GM10266 (cell line): ENCODE results near the gene SYCE1L.
"Not testable (repeated sequence)": the region's sequence is repeated elsewhere in the genome, so short reads cannot be mapped to it uniquely, and the experiment has no call there.

Source experiments
- DNase-seq: peaks from one replicate; pipeline ENCODE4 v3.0.0; 2012; ENCODE audit errors: extremely low spot score
- CTCF ChIP-seq: IDR thresholded peaks from 2 replicates; pipeline ENCODE4 v1.5.1; 2012; ENCODE audit warnings: mild to moderate bottlenecking, low read depth; ENCODE audit not compliant: control insufficient read depth, insufficient read depth; ENCODE audit errors: missing control alignments

The SYCE1L gene

GRCh38 chr16:77199211-77199610 is at the start of gene SYCE1L:
Gene SYCE1L, plus strand, starts transcription at chr16:77199408. Its CDS starts 44 bp downstream, at chr16:77199452.
- no peak for TF ChIP-seq CTCF
- no peak for DNase-seq

- TF ChIP-seq CTCF, result no peak
- DNase-seq, result no peak
Measured at GRCh38 chr16:77157346-77158058, 41.7 kb upstream of the SYCE1L start.

GRCh38 chr16:77158293-77158692 is 40.9 kb upstream of the SYCE1L start:
- DNase-seq, result no peak
- TF ChIP-seq CTCF, result no peak

- DNase-seq, result no peak
- TF ChIP-seq CTCF, result no peak
Measured at GRCh38 chr16:77165006-77165405, 34.2 kb upstream of the SYCE1L start.

GRCh38 chr16:77165536-77166236 is 33.5 kb upstream of the SYCE1L start:
- not testable (repeated sequence) for DNase-seq

- TF ChIP-seq CTCF, result no peak
- DNase-seq, result no peak
Measured at GRCh38 chr16:77166726-77167125, 32.5 kb upstream of the SYCE1L start.

GRCh38 chr16:77168901-77169300 is 30.3 kb upstream of the SYCE1L start:
- DNase-seq, result no peak
- no peak for TF ChIP-seq CTCF
